Renal cortex interstitium (tissue), 11 donors: Measurements from ENCODE around the gene CSRP3. TPM values are rescaled to one million over a fixed set of nuclear protein-coding genes. Genes with fewer than 3 reads are reported as not detected.
A peak's percentile ranks its signal among the peaks of the same experiment; 100 is the strongest.

Experiments used
- DNase-seq, 11 donors: peaks; one replicate each; pipeline ENCODE4 v3.0.0-alpha.2; 2013; ENCODE audit warnings: low read depth in 9 of 11, low spot score in 4 of 11; ENCODE audit errors: extremely low read depth in 1 of 11
- polyA plus RNA-seq, 3 donors: library from polyadenylated mRNA; unstranded; fragments of 120-200 nt; gene quantifications; one replicate each; pipeline ENCODE4 v1.2.1, GENCODE V29; 2013; ENCODE audit not compliant: insufficient read length in 3 of 3

The CSRP3 gene
- polyA plus RNA-seq, 3 donors = 0.29 TPM; not detected in 2

DNA sequence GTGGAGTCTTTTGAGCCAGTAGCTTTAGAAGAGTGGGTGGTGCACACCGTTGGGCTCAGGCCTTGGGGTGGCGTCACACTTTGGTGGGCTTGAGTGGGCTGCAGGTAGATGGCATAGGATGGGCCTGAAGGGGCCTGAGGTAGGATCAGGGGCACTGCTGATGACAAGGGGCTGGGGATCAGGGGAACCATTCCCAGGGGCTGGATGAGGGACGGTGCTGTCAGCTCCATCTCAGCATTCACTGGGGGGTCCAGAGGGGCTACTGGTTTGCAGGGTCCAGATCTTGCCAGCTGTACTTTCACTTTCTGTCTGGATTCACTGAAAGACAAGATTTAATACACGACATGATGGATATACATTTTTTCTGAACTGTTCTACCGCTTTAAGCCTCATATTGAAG lies 27.9 kb upstream of the CSRP3 start:
- DNase-seq = no peak

DNA sequence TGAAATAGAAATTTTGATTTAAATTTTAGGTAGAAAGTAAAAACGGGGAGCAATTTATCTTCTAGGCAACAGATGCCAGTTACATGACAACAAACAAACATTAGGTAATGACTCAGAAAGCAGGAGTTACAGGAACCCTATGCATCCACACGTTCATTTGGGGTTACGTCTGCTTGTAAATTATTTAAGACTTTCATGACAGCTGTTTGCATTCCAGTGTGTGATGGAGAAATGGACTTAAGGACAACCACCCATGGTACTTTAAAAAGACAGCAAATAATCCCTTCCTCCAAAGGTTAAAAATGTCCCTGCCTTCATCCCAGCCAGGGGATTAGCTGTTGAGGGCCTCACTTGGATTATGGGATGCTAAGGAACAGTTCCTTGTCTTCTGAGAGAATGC lies 27.2 kb upstream of the CSRP3 start:
- no peak for DNase-seq

GRCh38 chr11:19226378-19227195 lies 24.8 kb upstream of the CSRP3 start:
- DNase-seq = no peak

GRCh38 chr11:19225581-19225980 lies 23.8 kb upstream of the CSRP3 start:
- DNase-seq = no peak

GRCh38 chr11:19225123-19225522 lies 23.3 kb upstream of the CSRP3 start:
- DNase-seq = no peak

DNA sequence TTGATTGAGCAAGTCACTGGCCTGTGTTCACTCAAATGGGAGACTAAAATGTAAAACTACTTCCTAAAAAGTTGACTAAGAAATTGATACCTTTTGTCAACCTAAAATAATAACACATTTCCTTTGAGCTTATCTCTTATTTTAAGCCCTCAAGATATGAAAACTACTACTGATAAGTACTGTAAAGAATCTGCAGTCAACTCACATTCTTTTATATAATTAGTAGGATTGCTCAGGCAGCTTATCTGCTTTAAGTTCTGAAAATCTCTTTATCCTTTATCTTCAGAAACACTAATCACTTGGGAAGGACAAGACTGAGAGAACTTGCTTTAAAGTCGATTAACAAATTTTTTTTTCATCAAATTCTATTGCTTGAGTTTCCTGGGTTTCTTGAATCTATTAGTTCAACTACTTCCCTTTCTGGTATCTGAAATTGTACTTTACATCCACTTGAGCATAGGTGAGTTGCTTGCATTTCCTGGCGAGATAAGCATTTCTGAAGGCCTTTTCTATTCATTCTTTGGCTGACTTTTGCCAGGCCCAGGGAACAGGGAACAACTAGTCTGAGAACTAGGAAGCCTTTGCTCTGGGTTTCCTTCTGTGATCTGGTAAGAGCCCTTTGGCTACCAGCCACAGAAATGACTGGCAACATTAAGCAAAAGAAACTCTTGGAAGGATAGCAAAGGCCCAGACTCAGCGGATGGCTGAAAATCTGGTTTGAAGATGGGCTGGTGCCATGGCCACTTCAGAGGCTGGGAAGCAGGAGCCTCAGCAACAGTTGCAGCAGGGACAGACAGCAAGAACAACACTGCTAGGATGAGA lies 19.3 kb upstream of the CSRP3 start:
- DNase-seq = no peak

DNA sequence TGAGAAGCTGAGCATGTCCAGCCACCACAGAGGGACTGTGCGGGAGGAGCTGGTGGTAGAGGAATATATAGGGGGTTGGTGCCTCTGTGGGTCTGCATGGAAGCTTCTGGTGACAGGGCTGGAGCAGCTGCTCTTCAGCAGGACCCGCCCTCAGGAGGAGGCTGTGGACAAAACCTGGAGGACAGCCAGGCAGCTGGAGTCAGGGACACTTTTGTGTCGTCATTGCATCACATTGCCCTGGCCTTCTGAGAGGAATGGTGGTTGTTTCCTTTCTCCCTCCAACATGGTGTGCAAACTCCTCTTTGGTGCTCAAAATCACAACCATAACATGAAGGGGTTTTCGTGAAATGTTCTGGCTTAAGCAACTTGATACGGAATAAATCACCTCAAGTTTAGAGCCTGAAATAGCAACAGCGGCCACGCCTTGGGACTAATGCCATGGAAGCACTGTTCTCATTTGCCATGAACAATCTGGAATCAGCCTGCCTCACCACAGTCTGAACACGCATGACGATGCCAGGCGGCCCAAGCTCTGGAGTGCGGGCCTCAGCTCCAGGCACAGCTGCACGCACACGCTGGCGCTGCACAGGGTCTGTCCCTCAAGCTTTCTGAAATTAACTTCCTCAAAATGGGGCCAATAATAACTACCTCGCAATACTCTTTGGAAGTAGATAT lies 17.1 kb upstream of the CSRP3 start:
- no peak for DNase-seq

DNA sequence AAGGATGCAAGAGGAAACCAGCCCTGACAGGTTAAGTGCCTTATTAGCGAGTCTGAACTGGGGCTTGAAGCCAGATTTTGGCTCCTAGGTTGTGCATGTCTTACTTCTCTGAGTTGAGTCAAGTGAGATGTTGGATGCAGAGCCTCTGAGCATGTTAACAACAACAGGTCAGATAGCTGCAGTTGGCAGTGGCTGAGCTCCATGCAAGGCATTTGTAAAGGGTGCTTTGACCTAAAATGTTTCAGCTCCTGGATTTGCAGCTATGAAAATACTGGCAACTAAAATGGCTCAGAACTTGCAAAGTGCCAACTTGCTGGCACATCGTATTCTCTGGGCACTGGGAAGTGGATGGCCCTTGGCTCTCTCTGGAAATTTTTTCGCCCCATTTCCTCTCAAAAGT lies 16.4 kb upstream of the CSRP3 start:
- DNase-seq = no peak

DNA sequence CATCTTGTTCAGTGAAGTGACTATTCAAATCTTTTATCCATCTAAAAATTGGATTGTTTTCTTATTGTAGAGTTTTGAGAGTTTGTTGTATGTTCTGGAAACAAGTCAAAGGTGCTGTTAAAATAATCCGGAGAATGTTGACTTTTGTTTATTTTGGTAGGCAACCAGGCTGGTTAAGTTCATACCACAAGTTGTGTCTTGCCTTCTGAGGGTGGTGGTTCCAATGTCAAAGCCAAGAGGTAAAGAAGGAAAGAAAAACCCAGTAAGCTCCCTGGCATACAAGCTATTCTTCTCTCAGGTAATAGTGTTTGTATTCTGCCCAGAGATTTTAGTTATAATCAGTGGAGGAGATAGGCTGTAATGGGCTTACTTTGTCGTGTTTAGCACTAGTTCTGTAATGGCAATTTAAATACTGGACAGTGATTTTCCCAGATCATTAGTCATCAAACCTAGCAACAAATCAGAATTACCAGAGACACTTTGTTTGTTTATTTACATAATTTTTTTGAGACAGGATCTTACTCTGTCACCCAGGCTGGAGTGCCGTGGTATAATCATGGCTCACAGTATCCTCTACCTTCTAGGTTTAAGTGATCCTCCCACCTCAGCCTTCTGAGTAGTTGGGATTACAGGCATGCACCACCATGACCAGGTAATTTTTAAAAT lies 15.1 kb upstream of the CSRP3 start:
- no peak for DNase-seq

- DNase-seq = no peak
Measured at GRCh38 chr11:19216021-19216420, 14.2 kb upstream of the CSRP3 start.

DNA sequence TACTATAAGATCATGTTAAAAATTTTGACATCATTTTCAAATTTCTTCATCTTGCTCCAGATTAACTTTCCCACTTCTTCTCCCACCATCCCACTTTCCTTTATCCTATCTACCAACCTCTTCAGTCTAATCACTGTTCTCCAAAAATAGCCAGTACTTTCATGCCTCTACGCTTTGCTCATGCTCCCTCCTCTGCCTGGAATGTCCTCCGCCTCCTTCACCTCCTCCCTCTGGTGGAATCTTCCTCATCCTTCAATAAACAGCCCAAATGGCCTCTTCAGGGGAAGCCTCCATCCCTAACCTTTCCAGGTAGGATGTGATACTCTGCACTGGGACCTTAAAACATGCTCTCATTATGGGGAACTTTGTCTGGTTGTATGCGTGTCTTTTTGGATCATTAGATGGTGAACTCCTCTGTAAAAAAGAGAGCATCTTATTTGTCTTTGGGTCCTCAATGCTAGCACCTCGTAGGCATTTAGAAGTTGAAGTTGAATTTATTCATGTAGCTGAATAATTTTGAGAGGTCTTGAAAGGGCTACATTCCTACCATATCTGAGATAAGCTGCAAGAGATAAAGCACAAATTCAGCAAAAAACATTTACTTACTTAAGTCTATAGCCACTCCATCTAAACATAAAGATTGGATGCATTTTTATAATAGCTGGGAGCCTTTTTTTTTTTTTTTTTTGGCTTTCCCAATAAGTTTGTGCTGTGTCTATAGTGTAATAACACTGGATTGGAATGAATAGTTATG lies 8.0 kb upstream of the CSRP3 start:
- DNase-seq = no peak

DNA sequence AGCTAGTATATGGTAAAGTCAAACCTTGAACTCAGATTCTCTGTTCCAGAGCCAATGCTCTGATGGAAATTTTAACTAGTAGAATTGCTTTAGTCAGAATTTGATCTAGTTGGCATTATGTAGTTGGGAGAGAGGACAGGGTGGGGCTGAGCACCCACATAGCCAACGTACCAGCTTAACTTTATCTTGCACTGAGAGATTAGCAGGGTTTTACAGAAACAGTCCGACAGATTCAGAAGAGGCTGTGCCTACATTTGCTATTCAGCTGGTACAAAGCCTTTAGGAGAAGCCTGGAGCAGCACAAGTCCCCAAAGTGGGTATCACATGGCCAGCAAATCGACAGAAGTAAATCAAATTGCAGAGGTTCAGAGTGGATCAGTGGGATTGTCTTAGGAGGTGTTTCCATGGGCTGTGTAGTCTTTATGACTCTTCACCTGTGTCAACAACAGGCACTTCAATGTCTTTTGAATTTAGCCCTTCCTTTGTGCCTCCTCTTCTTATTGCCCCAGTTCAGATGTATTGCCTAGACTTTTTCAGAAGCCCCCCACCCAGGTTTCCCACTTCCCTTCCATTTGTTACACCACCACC lies 7.3 kb upstream of the CSRP3 start:
- no peak for DNase-seq

- no peak for DNase-seq
Measured at GRCh38 chr11:19208181-19208580, 6.4 kb upstream of the CSRP3 start.

DNA sequence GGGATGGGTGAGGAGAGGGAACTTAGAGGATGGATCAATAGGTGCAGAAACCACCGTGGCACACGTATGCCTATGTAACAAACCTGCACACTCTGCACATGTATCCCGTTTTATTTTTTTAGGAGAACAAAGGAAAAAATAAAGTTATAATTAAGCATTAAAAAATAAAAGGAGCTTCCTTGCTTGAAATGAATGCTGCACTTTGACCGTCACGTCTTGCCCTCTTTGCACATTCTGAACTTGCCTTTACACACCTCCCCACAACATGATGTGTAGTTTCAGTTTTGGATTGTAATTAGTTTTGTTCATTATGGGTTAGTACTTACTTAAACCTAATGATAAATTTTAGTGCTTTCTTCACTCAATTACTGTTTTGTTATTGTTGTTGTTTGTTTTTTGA lies 3.1 kb upstream of the CSRP3 start:
- no peak for DNase-seq

DNA sequence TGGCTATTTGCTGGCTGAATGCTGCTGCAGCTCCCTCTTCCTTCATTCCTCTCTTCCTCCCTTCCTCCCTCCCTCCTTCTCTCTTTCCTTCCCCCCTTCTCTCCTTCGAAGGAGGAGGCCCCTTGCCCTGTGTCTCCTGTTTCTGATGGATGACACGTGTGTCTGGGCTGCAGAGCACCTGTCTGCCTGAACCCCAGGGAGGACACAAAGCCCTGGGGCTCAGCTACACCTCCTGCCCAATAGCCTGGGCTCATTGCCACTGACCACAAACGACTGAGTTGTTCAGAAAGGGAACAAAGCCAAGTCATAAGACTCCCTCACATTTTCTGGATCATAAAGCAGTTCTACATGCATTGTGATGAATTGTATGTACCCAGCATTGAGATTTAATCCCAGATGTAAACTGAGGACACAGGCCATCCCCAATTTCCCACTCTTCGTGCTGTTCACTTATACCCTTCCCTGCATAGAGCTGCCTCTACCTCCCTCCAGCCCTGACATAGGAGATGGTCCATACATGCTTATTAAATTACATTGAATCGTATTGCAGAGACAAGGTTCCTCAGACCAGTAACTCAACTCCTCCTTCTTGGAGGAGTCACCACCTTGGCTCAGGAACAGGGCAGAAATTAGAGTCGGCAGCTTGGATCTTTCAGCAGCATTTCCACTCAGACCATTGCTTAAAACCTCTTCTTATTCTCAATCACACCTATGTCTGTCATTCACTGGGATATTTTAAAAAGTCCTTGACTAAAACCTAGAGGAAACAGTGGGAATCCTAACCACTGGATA lies 1.2 kb downstream of the CSRP3 start:
- DNase-seq = no peak

DNA sequence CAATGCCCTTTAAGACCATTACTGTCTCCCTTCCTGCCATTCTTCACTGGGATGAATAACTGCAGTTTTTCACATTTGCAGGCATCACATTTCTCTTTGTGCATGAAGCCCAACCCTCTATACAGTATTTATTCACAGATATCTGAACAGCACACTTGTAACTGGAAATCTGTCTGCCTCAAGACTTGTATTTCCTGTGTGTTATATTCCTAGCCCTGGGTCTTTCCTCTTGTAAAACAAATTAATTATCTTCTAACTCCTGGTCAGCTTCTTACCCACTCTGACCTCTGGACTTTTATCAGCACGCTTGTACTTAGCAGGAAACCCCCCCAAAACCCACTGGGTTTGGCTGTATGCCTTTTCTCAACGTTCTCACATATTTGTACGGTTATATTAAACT lies 2.0 kb downstream of the CSRP3 start:
- DNase-seq = peak in 4 of 11 donors; percentile 15 to 32 (median 18)

DNA sequence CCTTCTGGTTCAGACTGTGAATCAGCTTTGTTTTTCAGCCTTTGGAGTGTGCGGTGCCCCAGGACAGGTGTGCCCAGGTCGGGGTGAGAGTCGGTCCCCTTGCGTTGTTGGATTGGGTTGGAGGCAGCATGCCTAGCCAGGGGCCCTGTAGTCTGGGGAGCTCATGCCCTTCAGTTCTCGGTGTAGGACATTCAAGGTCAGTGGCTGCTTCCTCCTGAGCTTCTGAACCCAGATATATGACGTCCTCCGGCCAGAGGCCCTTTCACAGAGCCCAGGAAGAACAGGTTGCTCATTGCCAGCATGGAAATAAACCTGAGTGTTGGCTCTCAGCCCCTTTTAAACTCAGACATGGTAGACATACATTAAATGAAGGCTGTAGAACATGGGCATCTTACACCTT lies 2.7 kb downstream of the CSRP3 start:
- no peak for DNase-seq

- no peak for DNase-seq
Measured at GRCh38 chr11:19196432-19196831, 5.4 kb downstream of the CSRP3 start.
